Omental fat pad (tissue), 4 donors: Measurements from ENCODE around the gene RECQL. TPM values are rescaled to one million over a fixed set of nuclear protein-coding genes. Genes with fewer than 3 reads are reported as not detected.

Source experiments
- ATAC-seq: fragments of 150-250 bp; one replicate; pipeline ENCODE4 v1.9.1; 2016; ENCODE audit warnings: mild to moderate bottlenecking, moderate library complexity; ENCODE audit not compliant: low FRiP score
- DNase-seq: peaks from one replicate; pipeline ENCODE4 v3.0.0-alpha.2; 2019; ENCODE audit warnings: low spot score
- CTCF ChIP-seq, 3 donors: fragments of 450-650 bp; IDR thresholded peaks; one replicate each; pipeline ENCODE4 v1.5.1; 2016 to 2017; ENCODE audit warnings: antibody characterized with exemption in 3 of 3, mild to moderate bottlenecking in 3 of 3, moderate library complexity in 2 of 3
- total RNA-seq, 4 donors: library from RNA; depleted of rRNA; stranded (reverse); fragments of >200 nt; gene quantifications; one replicate each; pipeline ENCODE4 v1.1.0, GENCODE V29; 2016

The RECQL gene
- total RNA-seq, 4 donors from 2014 or later = 28.7 to 41.6 (median 33.3) TPM

GRCh38 chr12:21456291-21456780 is 45.1 kb downstream of the RECQL start:
- no peak for ATAC-seq
- no peak for TF ChIP-seq CTCF (IDR thresholded peaks at IDR 0.05)

GRCh38 chr12:21453312-21453852 is 48.1 kb downstream of the RECQL start:
- TF ChIP-seq CTCF (IDR thresholded peaks at IDR 0.05) = no peak
- no peak for ATAC-seq
- no peak for DNase-seq

More at GRCh38 chr12:21456291-21456780, 45.1 kb downstream of the RECQL start:
- DNase-seq = no peak

- ATAC-seq (no peak), DNase-seq (no peak)
- no peak for TF ChIP-seq CTCF (IDR thresholded peaks at IDR 0.05)
Observed at GRCh38 chr12:21451529-21451928, 49.9 kb downstream of the RECQL start.

- no peak for DNase-seq
- no peak for ATAC-seq
- TF ChIP-seq CTCF (IDR thresholded peaks at IDR 0.05) = no peak
Observed at GRCh38 chr12:21444193-21445146, 57.0 kb downstream of the RECQL start.

- no peak for TF ChIP-seq CTCF (IDR thresholded peaks at IDR 0.05)
- ATAC-seq = no peak
- DNase-seq = no peak
Observed at GRCh38 chr12:21439347-21439746, 62.1 kb downstream of the RECQL start.

- TF ChIP-seq CTCF (IDR thresholded peaks at IDR 0.05) = no peak
- no peak for ATAC-seq
- DNase-seq = no peak
Observed at GRCh38 chr12:21438643-21439042, 62.8 kb downstream of the RECQL start.
